ENCODE measurements around the gene MCRIP2. TPM values are rescaled to one million over a fixed set of nuclear protein-coding genes. Genes with fewer than 3 reads are reported as not detected.

Gene MCRIP2
- total RNA-seq, 1 donor from 2014 or later: 20.4 TPM

DNA sequence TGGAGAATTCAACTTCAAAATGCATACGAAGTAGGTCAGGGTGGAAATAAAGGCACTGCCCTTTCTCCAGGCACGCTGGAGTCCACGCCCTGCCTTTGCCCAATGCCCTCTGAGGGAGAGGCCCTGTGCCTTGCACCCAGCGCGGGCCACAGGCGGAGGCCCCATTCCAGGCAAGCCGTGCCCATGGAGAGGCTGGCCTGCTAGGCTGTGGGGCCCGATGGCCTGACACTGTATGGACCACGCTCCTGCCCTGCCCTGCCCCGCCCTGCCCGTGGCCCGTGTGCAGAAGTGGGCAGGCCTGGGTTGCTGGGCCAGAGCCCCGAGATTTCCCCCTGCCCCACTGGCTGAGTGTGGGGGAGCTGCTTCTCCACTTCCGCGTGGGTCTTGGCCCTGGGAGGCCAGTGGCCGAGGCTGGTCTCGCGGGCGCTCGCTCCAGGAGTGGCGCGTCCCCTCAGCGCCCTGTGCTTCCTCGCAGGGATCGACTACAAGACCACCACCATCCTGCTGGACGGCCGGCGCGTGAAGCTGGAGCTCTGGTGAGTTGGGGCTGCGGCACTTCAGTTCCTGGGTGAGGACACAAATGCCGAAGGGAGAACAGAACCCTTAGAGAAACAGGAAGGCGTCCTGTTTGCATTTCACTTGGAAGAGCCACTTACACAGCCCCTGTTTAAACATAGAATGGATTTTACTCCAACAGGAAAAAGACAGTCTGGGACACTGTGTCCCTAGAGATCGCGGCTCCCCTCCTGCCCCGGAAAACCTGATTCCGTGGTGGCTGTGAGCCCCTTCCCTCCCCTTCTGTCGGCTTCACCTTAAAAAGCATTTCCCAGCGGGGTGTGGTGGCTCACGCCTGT is 24.7 kb upstream of the MCRIP2 start:
- Histone ChIP-seq H3K4me1 (ENCODE audit: control insufficient read depth in 3 of 3, insufficient read depth in 3 of 3, low read length in 3 of 3) (peaks cover 0 to 4% (median 3%) of the 10 kb centered on the region in 3 donors), H3K9ac (ENCODE audit: low read depth in 1 of 3, low read length in 3 of 3) (no peak overlapping the region), H3K27me3 (ENCODE audit: control insufficient read depth in 3 of 3, insufficient read depth in 3 of 3, low read length in 3 of 3) (no peaks in the 10 kb centered on the region), H3K36me3 (ENCODE audit: control insufficient read depth in 3 of 3, insufficient read depth in 3 of 3, low read length in 3 of 3) (peaks cover 6 to 11% (median 10%) of the 10 kb centered on the region in 3 donors), H3K27ac (ENCODE audit: low read depth, low read length) (no peak overlapping the region), H3K9me3 (ENCODE audit: control insufficient read depth in 3 of 3, low read length in 3 of 3) (peaks cover 0 to 2% (median 0%) of the 10 kb centered on the region in 3 donors), H3K4me3 (ENCODE audit: low read length in 3 of 3) (no peak overlapping the region)

DNA sequence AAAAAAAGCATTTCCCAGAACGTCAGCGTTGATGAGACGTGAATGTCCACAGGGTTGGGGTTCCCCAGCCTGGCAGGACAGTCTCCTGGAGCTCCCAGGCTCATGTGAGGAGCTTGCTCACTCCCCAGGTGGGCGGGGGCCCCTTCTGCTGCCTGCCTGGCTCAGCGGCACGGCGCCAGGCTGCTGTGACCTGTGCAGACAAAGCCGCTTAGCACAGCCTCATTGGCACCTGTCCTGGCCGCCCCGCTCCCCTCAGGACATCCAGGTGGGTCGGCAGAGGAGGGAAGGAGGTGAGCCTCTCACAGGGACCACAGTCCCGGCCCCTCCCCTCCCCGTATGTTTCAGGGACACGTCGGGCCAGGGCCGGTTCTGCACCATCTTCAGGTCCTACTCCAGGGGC is 23.8 kb upstream of the MCRIP2 start:
- Histone ChIP-seq H3K9me3 (ENCODE audit: control insufficient read depth in 3 of 3, low read length in 3 of 3) (peaks cover 0 to 2% (median 0%) of the 10 kb centered on the region in 3 donors), H3K9ac (ENCODE audit: low read depth in 1 of 3, low read length in 3 of 3) (no peak overlapping the region), H3K27me3 (ENCODE audit: control insufficient read depth in 3 of 3, insufficient read depth in 3 of 3, low read length in 3 of 3) (no peaks in the 10 kb centered on the region), H3K27ac (ENCODE audit: low read depth, low read length) (no peak overlapping the region), H3K4me3 (ENCODE audit: low read length in 3 of 3) (no peak overlapping the region), H3K4me1 (ENCODE audit: control insufficient read depth in 3 of 3, insufficient read depth in 3 of 3, low read length in 3 of 3) (peaks cover 0 to 4% (median 3%) of the 10 kb centered on the region in 3 donors), H3K36me3 (ENCODE audit: control insufficient read depth in 3 of 3, insufficient read depth in 3 of 3, low read length in 3 of 3) (peaks cover 6 to 11% (median 10%) of the 10 kb centered on the region in 3 donors)

DNA sequence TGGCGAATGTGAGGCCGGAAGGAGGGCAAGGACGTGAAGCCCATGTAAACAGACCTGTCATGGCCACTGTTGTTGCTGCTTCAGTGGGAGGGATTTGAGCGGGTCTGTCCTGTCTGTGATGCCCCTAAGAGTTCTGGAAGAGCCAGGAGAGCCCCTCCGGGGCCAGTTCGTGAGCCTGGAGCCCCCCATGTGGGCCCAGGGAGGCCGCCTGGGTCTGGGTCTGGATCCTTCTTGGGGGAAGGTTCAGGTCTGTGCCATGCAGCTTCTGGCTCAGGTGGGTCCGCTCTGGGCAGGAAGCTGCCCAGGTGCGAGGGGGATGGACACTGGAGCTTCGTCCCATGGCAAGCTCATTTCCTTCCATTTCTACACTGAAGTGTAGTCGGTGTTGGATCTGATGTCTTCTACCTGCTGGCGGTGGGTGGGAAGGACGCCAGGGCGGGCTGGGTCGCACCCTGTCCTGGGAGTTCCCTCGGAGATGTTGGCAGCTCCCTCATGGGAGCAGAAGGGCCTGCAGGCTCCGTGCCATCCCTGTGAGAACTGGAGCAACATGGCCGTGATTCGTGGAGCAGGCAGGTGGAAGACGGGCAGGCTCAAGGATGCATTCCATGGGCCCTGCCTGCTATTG is 22.0 kb upstream of the MCRIP2 start:
- H3K4me1 ChIP-seq (ENCODE audit: control insufficient read depth in 3 of 3, insufficient read depth in 3 of 3, low read length in 3 of 3): peaks cover 0 to 4% (median 3%) of the 10 kb centered on the region in 3 donors
- H3K4me3 ChIP-seq (ENCODE audit: low read length in 3 of 3): no peak overlapping the region
- no peak overlapping the region for H3K27ac ChIP-seq (ENCODE audit: low read depth, low read length)
- no peaks in the 10 kb centered on the region for H3K9me3 ChIP-seq (ENCODE audit: control insufficient read depth in 3 of 3, low read length in 3 of 3)
- H3K36me3 ChIP-seq (ENCODE audit: control insufficient read depth in 3 of 3, insufficient read depth in 3 of 3, low read length in 3 of 3): peaks cover 4 to 6% (median 5%) of the 10 kb centered on the region in 3 donors
- H3K27me3 ChIP-seq (ENCODE audit: control insufficient read depth in 3 of 3, insufficient read depth in 3 of 3, low read length in 3 of 3): no peaks in the 10 kb centered on the region
- no peak overlapping the region for H3K9ac ChIP-seq (ENCODE audit: low read depth in 1 of 3, low read length in 3 of 3)

DNA sequence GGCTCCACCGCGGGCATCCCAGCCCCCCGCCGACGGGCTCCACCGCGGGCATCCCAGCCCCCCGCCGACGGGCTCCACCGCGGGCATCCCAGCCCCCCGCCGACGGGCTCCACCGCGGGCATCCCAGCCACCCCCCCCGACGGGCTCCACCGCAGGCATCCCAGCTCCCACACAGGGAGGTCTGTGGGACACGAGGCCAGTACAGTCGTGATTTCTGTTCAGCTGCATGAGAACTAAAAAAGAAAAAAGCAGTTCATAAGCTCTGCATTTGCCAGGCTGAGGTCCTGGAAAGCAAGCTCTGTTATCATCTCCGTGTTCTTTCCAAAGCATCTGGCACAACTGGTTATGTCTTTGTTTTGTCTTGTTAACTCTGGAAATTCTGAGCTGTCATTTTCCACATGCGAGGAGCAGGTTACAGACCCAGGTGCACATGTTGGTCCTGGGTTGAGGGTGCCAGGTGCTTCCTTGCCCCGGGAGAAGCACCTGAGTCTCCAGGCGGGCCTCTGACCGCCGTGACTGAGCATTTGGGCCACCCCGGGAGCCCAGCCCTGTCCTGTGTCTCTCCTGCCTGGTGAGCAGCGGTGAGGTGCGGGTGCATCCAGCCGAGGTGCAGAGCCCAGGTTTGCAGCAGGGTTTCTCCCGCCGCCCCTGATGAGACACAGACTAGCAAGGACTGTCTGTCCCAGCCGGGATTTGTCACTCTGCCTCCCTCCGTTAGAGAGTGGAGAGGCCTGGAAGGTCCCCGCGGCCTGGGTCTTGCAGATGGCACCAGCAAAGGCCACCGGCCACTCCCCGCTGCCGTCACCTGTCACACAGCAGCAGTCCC is 20.7 kb upstream of the MCRIP2 start:
- no peak overlapping the region for H3K27ac ChIP-seq (ENCODE audit: low read depth, low read length)
- H3K4me3 ChIP-seq (ENCODE audit: low read length in 3 of 3): no peak overlapping the region
- H3K27me3 ChIP-seq (ENCODE audit: control insufficient read depth in 3 of 3, insufficient read depth in 3 of 3, low read length in 3 of 3): no peaks in the 10 kb centered on the region
- H3K4me1 ChIP-seq (ENCODE audit: control insufficient read depth in 3 of 3, insufficient read depth in 3 of 3, low read length in 3 of 3): peaks cover 0 to 4% (median 3%) of the 10 kb centered on the region in 3 donors
- H3K9me3 ChIP-seq (ENCODE audit: control insufficient read depth in 3 of 3, low read length in 3 of 3): no peaks in the 10 kb centered on the region
- H3K36me3 ChIP-seq (ENCODE audit: control insufficient read depth in 3 of 3, insufficient read depth in 3 of 3, low read length in 3 of 3): peaks cover 2 to 12% (median 7%) of the 10 kb centered on the region in 3 donors
- no peak overlapping the region for H3K9ac ChIP-seq (ENCODE audit: low read depth in 1 of 3, low read length in 3 of 3)

DNA sequence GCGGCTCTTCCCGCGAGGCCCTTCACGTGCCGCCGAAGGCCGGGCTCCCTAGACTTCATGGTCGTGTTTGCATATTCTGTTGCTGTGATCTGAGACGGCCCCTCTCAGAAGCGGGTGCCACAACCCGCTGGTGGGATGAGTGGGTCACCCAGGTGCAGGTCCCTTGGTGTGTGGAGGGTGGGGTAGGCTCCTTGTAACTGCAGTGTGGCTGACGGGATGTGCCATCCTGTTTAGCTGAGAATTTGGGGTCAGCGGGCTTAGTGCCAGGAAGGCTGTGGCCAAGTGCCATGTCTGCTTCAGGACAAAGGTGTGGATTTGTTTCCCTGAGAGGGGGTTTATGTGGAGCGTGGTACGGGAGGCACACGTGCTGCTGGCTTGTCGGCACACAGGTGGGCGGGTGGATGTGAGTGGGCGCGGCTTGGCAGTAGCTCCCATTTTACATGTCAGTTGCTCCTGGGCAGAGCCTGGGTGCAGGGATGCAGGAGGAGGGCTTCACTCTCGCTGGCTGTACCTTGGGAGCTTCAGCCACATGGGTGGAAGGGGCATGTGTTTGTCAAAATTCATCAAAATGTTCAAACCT is 20.0 kb upstream of the MCRIP2 start:
- Histone ChIP-seq H3K36me3 (ENCODE audit: control insufficient read depth in 3 of 3, insufficient read depth in 3 of 3, low read length in 3 of 3) (peaks cover 5 to 15% (median 11%) of the 10 kb centered on the region in 3 donors), H3K27ac (ENCODE audit: low read depth, low read length) (no peak overlapping the region), H3K27me3 (ENCODE audit: control insufficient read depth in 3 of 3, insufficient read depth in 3 of 3, low read length in 3 of 3) (no peaks in the 10 kb centered on the region)

DNA sequence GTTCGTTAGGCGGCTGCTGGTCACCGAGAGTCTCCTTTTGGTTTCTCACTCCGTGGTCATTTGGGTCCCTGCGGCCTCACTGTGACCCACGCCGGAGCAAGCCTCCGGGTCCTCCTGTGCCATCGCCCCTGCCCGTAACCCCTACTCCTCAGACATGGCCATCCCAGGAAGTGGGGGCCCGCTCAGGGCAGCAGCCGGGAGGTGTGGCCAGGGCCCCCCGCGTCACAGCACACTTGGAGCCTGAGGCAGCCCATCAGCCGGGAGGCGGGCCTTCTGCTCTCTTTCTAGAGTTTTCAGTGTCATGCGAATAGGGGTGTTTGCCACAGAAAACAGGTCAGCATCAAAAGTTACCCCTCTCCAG is 18.7 kb upstream of the MCRIP2 start:
- no peak overlapping the region for H3K4me3 ChIP-seq (ENCODE audit: low read length in 3 of 3)
- H3K4me1 ChIP-seq (ENCODE audit: control insufficient read depth in 3 of 3, insufficient read depth in 3 of 3, low read length in 3 of 3): peaks cover 2 to 13% (median 9%) of the 10 kb centered on the region in 3 donors
- H3K9ac ChIP-seq (ENCODE audit: low read depth in 1 of 3, low read length in 3 of 3): no peak overlapping the region

More for the DNA sequence above, 20.0 kb upstream of the MCRIP2 start:
- Histone ChIP-seq H3K9me3 (ENCODE audit: control insufficient read depth in 3 of 3, low read length in 3 of 3) (no peaks in the 10 kb centered on the region), H3K9ac (ENCODE audit: low read depth in 1 of 3, low read length in 3 of 3) (peak overlapping the region in 1 of 3 donors; percentile 8), H3K4me3 (ENCODE audit: low read length in 3 of 3) (no peak overlapping the region), H3K4me1 (ENCODE audit: control insufficient read depth in 3 of 3, insufficient read depth in 3 of 3, low read length in 3 of 3) (peaks cover 0 to 4% (median 3%) of the 10 kb centered on the region in 3 donors)

DNA sequence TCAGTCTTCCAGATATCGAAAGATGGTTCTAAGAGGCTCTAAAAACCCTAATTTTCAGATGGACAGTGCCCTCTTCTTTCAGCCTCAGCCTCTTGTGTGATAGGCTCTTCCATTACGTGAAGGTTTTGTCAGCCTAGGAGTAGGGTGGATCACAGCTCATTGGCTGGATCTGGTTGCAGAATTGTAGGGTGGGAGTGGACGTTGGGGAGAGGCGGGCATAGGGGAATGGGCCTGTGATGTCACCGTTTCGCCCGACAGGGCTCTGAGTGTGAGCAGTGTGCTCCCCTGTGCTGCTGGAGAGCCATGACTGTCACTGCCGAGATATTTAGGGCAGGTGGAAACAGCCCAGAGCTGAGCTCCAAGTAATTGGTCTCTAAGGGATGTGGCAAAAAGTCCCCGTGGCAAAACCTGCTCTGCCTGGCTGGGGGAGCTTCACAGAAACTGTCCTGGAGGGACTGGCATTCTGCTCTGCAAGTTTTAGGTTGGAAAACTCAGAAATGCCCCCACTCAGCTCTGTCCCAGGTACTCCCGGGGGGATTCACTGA is 17.0 kb upstream of the MCRIP2 start:
- H3K9ac ChIP-seq (ENCODE audit: low read depth in 1 of 3, low read length in 3 of 3): peak overlapping the region in 1 of 3 donors; percentile 51

More for the DNA sequence above, 18.7 kb upstream of the MCRIP2 start:
- no peak overlapping the region for H3K27ac ChIP-seq (ENCODE audit: low read depth, low read length)
- H3K36me3 ChIP-seq (ENCODE audit: control insufficient read depth in 3 of 3, insufficient read depth in 3 of 3, low read length in 3 of 3): peaks cover 5 to 12% (median 11%) of the 10 kb centered on the region in 3 donors
- H3K9me3 ChIP-seq (ENCODE audit: control insufficient read depth in 3 of 3, low read length in 3 of 3): no peaks in the 10 kb centered on the region
- no peaks in the 10 kb centered on the region for H3K27me3 ChIP-seq (ENCODE audit: control insufficient read depth in 3 of 3, insufficient read depth in 3 of 3, low read length in 3 of 3)

DNA sequence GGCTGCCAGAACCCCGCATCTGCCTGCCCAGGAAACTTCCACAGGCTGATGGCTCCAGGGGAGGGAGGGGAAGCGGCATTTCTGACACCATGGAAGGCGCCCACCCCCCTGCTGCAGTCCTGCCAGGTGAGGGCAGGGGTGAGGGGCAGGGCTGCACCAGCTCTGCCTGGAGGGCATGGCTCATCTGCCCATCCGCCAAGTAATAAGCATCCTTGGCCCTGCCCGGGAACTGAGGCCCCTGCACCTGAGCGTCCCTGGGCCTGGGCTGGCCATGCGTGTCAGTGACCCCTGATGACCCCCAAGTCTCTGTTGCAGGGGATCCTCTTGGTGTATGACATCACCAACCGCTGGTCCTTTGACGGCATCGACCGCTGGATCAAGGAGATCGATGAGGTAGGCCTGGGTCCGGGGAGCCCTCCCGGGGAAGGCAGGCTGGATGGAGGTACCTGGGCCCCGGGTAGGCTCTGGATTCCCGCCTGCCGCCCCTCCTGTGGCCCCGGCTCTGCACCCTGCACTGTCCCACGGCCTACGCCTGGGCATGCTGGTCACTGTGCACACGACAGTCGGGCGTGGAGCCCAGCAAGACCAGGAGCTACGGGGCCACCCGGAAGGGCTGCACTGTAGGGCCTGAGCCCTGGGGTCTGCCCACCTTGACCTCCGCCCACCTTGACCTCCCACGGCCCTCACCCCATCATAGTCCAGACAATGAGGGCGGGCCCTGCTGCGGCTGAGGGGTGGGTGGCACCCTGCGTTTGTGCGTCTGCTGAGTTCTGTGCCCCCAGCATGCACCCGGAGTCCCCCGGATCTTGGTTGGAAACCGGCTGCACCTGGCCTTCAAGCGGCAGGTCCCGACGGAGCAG is 16.3 kb upstream of the MCRIP2 start:
- Histone ChIP-seq H3K9me3 (ENCODE audit: control insufficient read depth in 3 of 3, low read length in 3 of 3) (no peaks in the 10 kb centered on the region), H3K4me1 (ENCODE audit: control insufficient read depth in 3 of 3, insufficient read depth in 3 of 3, low read length in 3 of 3) (peaks cover 11 to 26% (median 22%) of the 10 kb centered on the region in 3 donors), H3K27me3 (ENCODE audit: control insufficient read depth in 3 of 3, insufficient read depth in 3 of 3, low read length in 3 of 3) (no peaks in the 10 kb centered on the region), H3K4me3 (ENCODE audit: low read length in 3 of 3) (no peak overlapping the region), H3K27ac (ENCODE audit: low read depth, low read length) (no peak overlapping the region), H3K9ac (ENCODE audit: low read depth in 1 of 3, low read length in 3 of 3) (no peak overlapping the region), H3K36me3 (ENCODE audit: control insufficient read depth in 3 of 3, insufficient read depth in 3 of 3, low read length in 3 of 3) (peaks cover 10 to 20% (median 16%) of the 10 kb centered on the region in 3 donors)

More for the DNA sequence above, 17.0 kb upstream of the MCRIP2 start:
- Histone ChIP-seq H3K4me1 (ENCODE audit: control insufficient read depth in 3 of 3, insufficient read depth in 3 of 3, low read length in 3 of 3) (peaks cover 5 to 20% (median 16%) of the 10 kb centered on the region in 3 donors), H3K27ac (ENCODE audit: low read depth, low read length) (no peak overlapping the region), H3K36me3 (ENCODE audit: control insufficient read depth in 3 of 3, insufficient read depth in 3 of 3, low read length in 3 of 3) (peaks cover 10 to 20% (median 16%) of the 10 kb centered on the region in 3 donors), H3K9me3 (ENCODE audit: control insufficient read depth in 3 of 3, low read length in 3 of 3) (no peaks in the 10 kb centered on the region), H3K4me3 (ENCODE audit: low read length in 3 of 3) (no peak overlapping the region), H3K27me3 (ENCODE audit: control insufficient read depth in 3 of 3, insufficient read depth in 3 of 3, low read length in 3 of 3) (no peaks in the 10 kb centered on the region)

Measured in skeletal muscle tissue (tissue), 4 donors.